Endothelial cell of umbilical vein (primary cell): ENCODE results near the gene LPP.

ENCODE experiments used
- EZH2 ChIP-seq: IDR thresholded peaks from 2 replicates; pipeline ENCODE4 v1.6.1; 2012; ENCODE audit warnings: borderline replicate concordance, low read depth, mild to moderate bottlenecking, moderate library complexity, low read length, inconsistent platforms; ENCODE audit not compliant: severe bottlenecking
- GATA2 ChIP-seq: IDR thresholded peaks from 2 replicates; pipeline ENCODE4 v1.7.0; 2011; ENCODE audit warnings: low read depth, mild to moderate bottlenecking, moderate library complexity, mixed read lengths, low read length; ENCODE audit not compliant: insufficient read length, insufficient read depth
- MYC ChIP-seq: IDR thresholded peaks from one replicate; pipeline ENCODE4 v1.6.1; 2011; ENCODE audit warnings: mild to moderate bottlenecking, low read depth, low read length
- TF ChIP-seq, protein P1 (sequence below), 2 donors: IDR thresholded peaks; 1 replicate in 1 of 2; 2 replicates in 1 of 2; pipeline ENCODE4 v1.5.1; 2011; ENCODE audit warnings: low read length in 2 of 2, mild to moderate bottlenecking in 2 of 2, moderate library complexity in 2 of 2, control low read depth in 1 of 2, inconsistent platforms in 1 of 2, low read depth in 1 of 2; ENCODE audit not compliant: insufficient read depth in 1 of 2; ENCODE audit errors: extremely low read depth in 1 of 2

DNA sequence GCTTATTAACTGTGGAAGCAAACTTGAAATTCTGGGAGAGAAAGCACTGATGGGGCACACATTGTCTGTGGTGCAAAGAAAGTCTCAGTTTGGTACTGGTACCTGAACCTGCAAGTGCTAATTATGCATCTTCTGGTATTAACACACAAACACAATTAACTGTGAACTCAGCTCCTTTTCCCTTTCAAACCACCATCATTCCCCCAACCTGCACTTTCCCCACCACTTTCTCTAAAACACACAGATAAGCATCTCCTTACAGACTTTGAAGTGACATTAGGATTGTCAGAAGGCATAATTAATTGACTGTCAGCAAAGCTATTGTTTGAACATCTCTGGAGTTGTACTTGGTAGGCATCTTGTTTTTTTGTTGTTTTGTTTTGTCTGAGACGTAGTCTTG, 565.6 kb downstream of the LPP start:
- TF ChIP-seq, protein P1, sequence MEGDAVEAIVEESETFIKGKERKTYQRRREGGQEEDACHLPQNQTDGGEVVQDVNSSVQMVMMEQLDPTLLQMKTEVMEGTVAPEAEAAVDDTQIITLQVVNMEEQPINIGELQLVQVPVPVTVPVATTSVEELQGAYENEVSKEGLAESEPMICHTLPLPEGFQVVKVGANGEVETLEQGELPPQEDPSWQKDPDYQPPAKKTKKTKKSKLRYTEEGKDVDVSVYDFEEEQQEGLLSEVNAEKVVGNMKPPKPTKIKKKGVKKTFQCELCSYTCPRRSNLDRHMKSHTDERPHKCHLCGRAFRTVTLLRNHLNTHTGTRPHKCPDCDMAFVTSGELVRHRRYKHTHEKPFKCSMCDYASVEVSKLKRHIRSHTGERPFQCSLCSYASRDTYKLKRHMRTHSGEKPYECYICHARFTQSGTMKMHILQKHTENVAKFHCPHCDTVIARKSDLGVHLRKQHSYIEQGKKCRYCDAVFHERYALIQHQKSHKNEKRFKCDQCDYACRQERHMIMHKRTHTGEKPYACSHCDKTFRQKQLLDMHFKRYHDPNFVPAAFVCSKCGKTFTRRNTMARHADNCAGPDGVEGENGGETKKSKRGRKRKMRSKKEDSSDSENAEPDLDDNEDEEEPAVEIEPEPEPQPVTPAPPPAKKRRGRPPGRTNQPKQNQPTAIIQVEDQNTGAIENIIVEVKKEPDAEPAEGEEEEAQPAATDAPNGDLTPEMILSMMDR (IDR thresholded peaks at IDR 0.05; ENCODE audit: extremely low read depth in 1 of 2, insufficient read depth in 1 of 2, low read depth in 1 of 2, low read length in 2 of 2), result no peak
- TF ChIP-seq EZH2 (no peak), MYC (no peak), GATA2 (no peak)
